ENCODE results near the gene ZNF804B.

GRCh38 chr7:89170628-89171027, 411.1 kb downstream of the ZNF804B start:
- no peak for TF ChIP-seq CTCF (conservative IDR thresholded peaks at IDR 0.05)
- TF ChIP-seq EZH2 (IDR thresholded peaks at IDR 0.05; ENCODE audit: low read depth), result no peak
